Transverse colon (tissue), 3 donors: ENCODE results near the gene KIF26A.
A peak's percentile ranks its signal among the peaks of the same experiment; 100 is the strongest.

Source experiments
- CTCF ChIP-seq, 5 experiments: fragments of 200-600 bp in 3 of 5; fragments of 450-650 bp in 2 of 5; sonication (generic) in 3 of 5; IDR thresholded peaks; 1 replicate in 2 of 5; 2 replicates in 3 of 5; pipeline ENCODE4 v1.5.1; 2016 to 2017; ENCODE audit warnings: antibody characterized with exemption in 5 of 5, inconsistent platforms in 3 of 5, mild to moderate bottlenecking in 2 of 5, moderate library complexity in 1 of 5
- EP300 ChIP-seq: sonication (generic); formaldehyde crosslinking; IDR thresholded peaks from one replicate; pipeline ENCODE4 v1.6.1; 2017; ENCODE audit warnings: antibody characterized with exemption, low read depth
- POLR2A ChIP-seq: fragments of 450-650 bp; IDR thresholded peaks from one replicate; pipeline ENCODE4 v1.6.1; 2016; ENCODE audit warnings: antibody characterized with exemption, mild to moderate bottlenecking, moderate library complexity

GRCh38 chr14:104187931-104188726 is 49.7 kb downstream of the KIF26A start:
- no peak for TF ChIP-seq POLR2A
- peak in 1 of 5 experiments; percentile 20 for TF ChIP-seq CTCF (IDR thresholded peaks at IDR 0.05)
- no peak for TF ChIP-seq EP300
